OCI-LY1 (cell line): ENCODE measurements around the gene ZNF557.
"Not testable (repeated sequence)": the region's sequence is repeated elsewhere in the genome, so short reads cannot be mapped to it uniquely, and the experiment has no call there.

Experiments
- CTCF ChIP-seq: fragments of 200-600 bp; sonication (generic), shearing (Covaris generic); IDR thresholded peaks from 2 replicates; pipeline ENCODE4 v1.5.1; 2017; ENCODE audit warnings: mild to moderate bottlenecking, antibody characterized with exemption, low read length, moderate library complexity, mixed read lengths
- EZH2 ChIP-seq: fragments of 200-600 bp; sonication (generic), shearing (Covaris generic); IDR thresholded peaks from 2 replicates; pipeline ENCODE4 v1.8.0; 2017; ENCODE audit warnings: borderline replicate concordance, mixed run types, mild to moderate bottlenecking, antibody characterized with exemption, low read length, moderate library complexity, mixed read lengths

GRCh38 chr19:7040079-7040478 is 29.4 kb upstream of the ZNF557 start, which contains the start of gene MBD3L4:
- not testable (repeated sequence) for TF ChIP-seq CTCF, EZH2
